ENCODE data around the gene EXPH5. TPM values are rescaled to one million over a fixed set of nuclear protein-coding genes. Genes with fewer than 3 reads are reported as not detected.

The EXPH5 gene
- total and polyA plus RNA-seq, 2 of the 8 experiments (the other 6 are each of a cell fraction or from before 2014, with no cell fraction given) = 1.1 to 11.5 TPM

- Histone ChIP-seq H2BK120ac (replicated peaks; ENCODE audit: low read depth, low read length) (no peak overlapping the region), H4K8ac (ENCODE audit: extremely low read depth, insufficient read depth, low read length) (no peak overlapping the region), H2BK20ac (ENCODE audit: low read length) (no peak overlapping the region), H3K23ac (ENCODE audit: insufficient read length) (no peak overlapping the region), H3K23me2 (ENCODE audit: low read depth, low read length) (peaks cover 5% of the 10 kb centered on the region), H3K4ac (replicated peaks; ENCODE audit: insufficient read length, low read depth, low read length) (no peak overlapping the region), H3K4me3 (ENCODE audit: extremely low read depth in 1 of 4, insufficient read depth in 2 of 4, low read depth in 3 of 4, low read length in 4 of 4) (no peak overlapping the region), H2BK12ac (ENCODE audit: low read depth, low read length) (no peak overlapping the region), H3K4me1 (replicated peaks in 1 of 4; ENCODE audit: control insufficient read depth in 3 of 4, insufficient read depth in 4 of 4, low read length in 3 of 4) (peaks cover 0 to 8% (median 7%) of the 10 kb centered on the region in 4 experiments; a peak in 6 of 7 replicates), H3K14ac (ENCODE audit: insufficient read length) (no peak overlapping the region), H3K9me3 (ENCODE audit: insufficient read depth in 2 of 2, low read depth in 1 of 2, low read length in 1 of 2) (no peaks in the 10 kb centered on the region), H3K56ac (replicated peaks; ENCODE audit: insufficient read length, low read depth, low read length) (no peak overlapping the region), H3K79me1 (ENCODE audit: low read depth, low read length) (no peaks in the 10 kb centered on the region), H2AFZ (ENCODE audit: low read length) (no peak overlapping the region), H3K79me2 (ENCODE audit: control insufficient read depth in 1 of 2, insufficient read depth in 2 of 2, low read length in 2 of 2) (no peaks in the 10 kb centered on the region), H2BK5ac (ENCODE audit: low read depth, low read length) (no peak overlapping the region), H3K9ac (replicated peaks in 1 of 4; ENCODE audit: extremely low read depth in 1 of 4, low read depth in 3 of 4, low read length in 3 of 4) (no peak overlapping the region), H3K4me2 (ENCODE audit: insufficient read depth in 1 of 2, low read depth in 2 of 2, low read length in 2 of 2) (no peak overlapping the region), H2AK5ac (ENCODE audit: low read depth, low read length) (no peak overlapping the region), H4K91ac (replicated peaks; ENCODE audit: insufficient read length, low read length) (no peak overlapping the region), H3K36me3 (ENCODE audit: control insufficient read depth in 2 of 4, insufficient read depth in 4 of 4, low read length in 3 of 4) (no peaks in the 10 kb centered on the region), H3K27me3 (replicated peaks in 1 of 4; ENCODE audit: control insufficient read depth in 3 of 4, extremely low read depth in 1 of 4, insufficient read depth in 3 of 4, low read length in 3 of 4) (no peaks in the 10 kb centered on the region), H4K20me1 (replicated peaks in 1 of 2; ENCODE audit: control insufficient read depth in 1 of 2, insufficient read depth in 2 of 2, low read length in 2 of 2) (no peaks in the 10 kb centered on the region), H4K5ac (ENCODE audit: insufficient read length, low read depth, low read length) (no peak overlapping the region), H2BK15ac (ENCODE audit: low read length) (no peak overlapping the region), H3K18ac (ENCODE audit: extremely low read depth, low read length) (no peak overlapping the region), H3K27ac (ENCODE audit: low read depth, low read length) (no peak overlapping the region)
- CTCF ChIA-PET (ENCODE audit: partially characterized antibody) = no interaction called here
- FAIRE-seq (no peak), DNase-seq (ENCODE audit: low read depth in 1 of 2, low spot score in 2 of 2) (no peak)
- POLR2A ChIA-PET (ENCODE audit: partially characterized antibody) = no interaction called here
- WGBS, 2 experiments (ENCODE audit: extremely low coverage in 1 of 2, insufficient coverage in 1 of 2, insufficient read length in 1 of 2, insufficient replicate concordance in 2 of 2, low coverage in 1 of 2, low lambda C conversion rate in 2 of 2, missing lambda C conversion rate in 1 of 2) = 83% methylated on average over 5 of the region's 5 CpGs; no CpG with 5 or more reads in 1 of the 2 experiments
- no peak for TF ChIP-seq BACH1 (IDR thresholded peaks at IDR 0.05; ENCODE audit: low read length)
- TF ChIP-seq E2F6 (IDR thresholded peaks at IDR 0.05) = no peak
- TF ChIP-seq CBX5 (IDR thresholded peaks at IDR 0.05; ENCODE audit: low read depth, low read length) = no peak
- no peak for TF ChIP-seq GABPA (IDR thresholded peaks at IDR 0.05; ENCODE audit: borderline replicate concordance, insufficient read depth, low read length)
- TF ChIP-seq ATF2 (IDR thresholded peaks at IDR 0.05; ENCODE audit: low read length) = no peak
- TF ChIP-seq TEAD4 (IDR thresholded peaks at IDR 0.05; ENCODE audit: low read depth, low read length) = no peak
- no peak for TF ChIP-seq CTBP2 (IDR thresholded peaks at IDR 0.05; ENCODE audit: borderline replicate concordance, insufficient read depth, insufficient read length, low read length)
- TF ChIP-seq MAFK (IDR thresholded peaks at IDR 0.05; ENCODE audit: low read depth, low read length) = no peak
- no peak for TF ChIP-seq SRF (IDR thresholded peaks at IDR 0.05; ENCODE audit: low read depth, low read length)
- TF ChIP-seq KDM5A (IDR thresholded peaks at IDR 0.05; ENCODE audit: low read length) = no peak
- no peak for TF ChIP-seq NRF1 (IDR thresholded peaks at IDR 0.05; ENCODE audit: low read depth, low read length)
- TF ChIP-seq RXRA (IDR thresholded peaks at IDR 0.05; ENCODE audit: insufficient read depth, low read depth, low read length) = no peak
Observed at GRCh38 chr11:108597736-108598355, 4.3 kb upstream of the EXPH5 start.
